WTC11 (cell line): Measurements from ENCODE around the gene IFIH1.

Source experiments
- CREB1 ChIP-seq: sonication (generic); formaldehyde crosslinking; IDR thresholded peaks from 2 replicates; pipeline ENCODE4 v1.8.0; 2023; ENCODE audit warnings: mild to moderate bottlenecking, missing genetic modification reagents
- EMX1 ChIP-seq: fragments of 250-450 bp; sonication (Bioruptor Pico); IDR thresholded peaks from 2 replicates; pipeline ENCODE4 v1.8.0; 2021; ENCODE audit warnings: mild to moderate bottlenecking
- GRHL2 ChIP-seq: fragments of 250-450 bp; sonication (Bioruptor Pico); IDR thresholded peaks from 2 replicates; pipeline ENCODE4 v1.8.0; 2022; ENCODE audit warnings: mild to moderate bottlenecking, moderate library complexity; ENCODE audit not compliant: insufficient replicate concordance, severe bottlenecking
- JUN ChIP-seq: sonication (generic); formaldehyde crosslinking; IDR thresholded peaks from 2 replicates; pipeline ENCODE4 v1.8.0; 2023; ENCODE audit warnings: mild to moderate bottlenecking, missing genetic modification reagents
- SP1 ChIP-seq: sonication (generic); formaldehyde crosslinking; conservative IDR thresholded peaks from 2 replicates; pipeline ENCODE4 v1.8.1; 2022; ENCODE audit warnings: missing genetic modification reagents
- TF ChIP-seq, protein P1 (sequence below): fragments of 200-600 bp; IDR thresholded peaks from 2 replicates; pipeline ENCODE4 v1.8.0; 2022; ENCODE audit warnings: antibody characterized with exemption

DNA sequence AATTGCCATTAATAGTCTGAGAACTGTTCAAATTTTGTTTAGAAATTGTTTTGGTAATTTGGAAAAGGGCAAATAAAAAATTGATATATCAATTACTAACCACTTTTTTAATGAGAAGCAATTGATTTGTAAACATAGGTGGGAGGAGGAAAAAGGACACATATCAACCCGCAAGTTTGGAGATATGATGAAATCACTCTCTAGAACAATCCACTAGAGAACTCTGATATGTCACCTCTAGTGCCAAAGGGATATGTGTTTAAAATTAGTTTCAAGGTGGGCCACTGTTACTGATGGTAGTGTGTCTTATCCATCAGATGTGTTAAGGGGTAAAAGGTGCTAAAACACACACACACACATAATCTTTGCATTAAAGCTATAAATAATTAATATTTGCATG lies 16.6 kb downstream of the IFIH1 start:
- TF ChIP-seq, protein P1, sequence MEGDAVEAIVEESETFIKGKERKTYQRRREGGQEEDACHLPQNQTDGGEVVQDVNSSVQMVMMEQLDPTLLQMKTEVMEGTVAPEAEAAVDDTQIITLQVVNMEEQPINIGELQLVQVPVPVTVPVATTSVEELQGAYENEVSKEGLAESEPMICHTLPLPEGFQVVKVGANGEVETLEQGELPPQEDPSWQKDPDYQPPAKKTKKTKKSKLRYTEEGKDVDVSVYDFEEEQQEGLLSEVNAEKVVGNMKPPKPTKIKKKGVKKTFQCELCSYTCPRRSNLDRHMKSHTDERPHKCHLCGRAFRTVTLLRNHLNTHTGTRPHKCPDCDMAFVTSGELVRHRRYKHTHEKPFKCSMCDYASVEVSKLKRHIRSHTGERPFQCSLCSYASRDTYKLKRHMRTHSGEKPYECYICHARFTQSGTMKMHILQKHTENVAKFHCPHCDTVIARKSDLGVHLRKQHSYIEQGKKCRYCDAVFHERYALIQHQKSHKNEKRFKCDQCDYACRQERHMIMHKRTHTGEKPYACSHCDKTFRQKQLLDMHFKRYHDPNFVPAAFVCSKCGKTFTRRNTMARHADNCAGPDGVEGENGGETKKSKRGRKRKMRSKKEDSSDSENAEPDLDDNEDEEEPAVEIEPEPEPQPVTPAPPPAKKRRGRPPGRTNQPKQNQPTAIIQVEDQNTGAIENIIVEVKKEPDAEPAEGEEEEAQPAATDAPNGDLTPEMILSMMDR: no peak
- TF ChIP-seq JUN: no peak
- no peak for TF ChIP-seq EMX1 (CRISPR knock-in tag)
- no peak for TF ChIP-seq GRHL2 (CRISPR knock-in tag)
- no peak for TF ChIP-seq CREB1 (CRISPR knock-in tag)
- TF ChIP-seq SP1 (CRISPR knock-in tag): no peak
